Naive thymus-derived CD8-positive, alpha-beta T cell (primary cell): Measurements from ENCODE around the gene ZDHHC5. TPM values are rescaled to one million over a fixed set of nuclear protein-coding genes. Genes with fewer than 3 reads are reported as not detected.

Experiments
- ATAC-seq, 2 donors: fragments of 150-1000 bp; cut with Tn5 transposase in 1 of 2; sonication (Bioruptor Pico), chemical (Tn5 transposase) in 1 of 2; 1 replicate in 1 of 2; 2 replicates in 1 of 2; pipeline ENCODE4 v1.10.0; 2021; ENCODE audit warnings: mild to moderate bottlenecking in 2 of 2, moderate library complexity in 2 of 2
- POLR2A ChIA-PET: fragments of 350-600 bp; sonication (Branson Sonifier 250); formaldehyde crosslinking; loops from one replicate; lab custom pipeline; 2021; ENCODE audit warnings: antibody characterized with exemption; lab: Charles Lee
- DNase-seq, 10 donors: peaks; one replicate each; pipeline versions ENCODE4 v3.0.0 to v3.0.0-alpha.2; 2020 to 2022
- H3K27ac Mint-ChIP-seq, 10 donors: one replicate each; pipeline ENCODE4 v1.8.0; 2020 to 2022; ENCODE audit warnings: mild to moderate bottlenecking in 10 of 10, mixed read lengths in 10 of 10, moderate library complexity in 4 of 10, inconsistent platforms in 1 of 10
- H3K27me3 Mint-ChIP-seq, 5 donors: one replicate each; pipeline ENCODE4 v1.8.0; 2021 to 2022; ENCODE audit warnings: mixed read lengths in 5 of 5
- H3K36me3 Mint-ChIP-seq, 3 donors: one replicate each; pipeline ENCODE4 v1.8.0; 2020 to 2022; ENCODE audit warnings: mixed read lengths in 3 of 3, mild to moderate bottlenecking in 2 of 3, inconsistent platforms in 1 of 3
- H3K4me1 Mint-ChIP-seq, 4 donors: one replicate each; pipeline ENCODE4 v1.8.0; 2021 to 2022; ENCODE audit warnings: mixed read lengths in 4 of 4
- H3K4me3 Mint-ChIP-seq, 10 donors: one replicate each; pipeline ENCODE4 v1.8.0; 2020 to 2022; ENCODE audit warnings: mild to moderate bottlenecking in 10 of 10, mixed read lengths in 10 of 10, moderate library complexity in 6 of 10, inconsistent platforms in 1 of 10
- H3K9me3 Mint-ChIP-seq, 9 donors: one replicate each; pipeline ENCODE4 v1.8.0; 2020 to 2022; ENCODE audit warnings: mixed read lengths in 9 of 9, mild to moderate bottlenecking in 3 of 9, inconsistent platforms in 1 of 9, moderate library complexity in 1 of 9
- polyA plus RNA-seq, 3 donors: library from polyadenylated mRNA; unstranded; fragments of 300-500 nt; fragmentation: Illumina TruSeq; gene quantifications; one replicate each; pipeline ENCODE4 v1.2.3, GENCODE V29; 2021
- total RNA-seq, 8 experiments: library from RNA in 2 of 8; stranded (reverse) in 2 of 8; gene quantifications; one replicate each; pipeline ENCODE4 v1.2.3 and lab custom pipeline; 2021 to 2026

Gene ZDHHC5
- total and polyA plus RNA-seq, 5 experiments from 2014 or later, result 25.0 to 78.8 (median 43.4) TPM

GRCh38 chr11:57653163-57653562 lies 14.8 kb upstream of the ZDHHC5 start:
- ATAC-seq, result no peak
- H3K36me3 Mint-ChIP-seq, result peaks cover 0 to under 1% (median 0%) of the 10 kb centered on the region in 3 donors
- H3K27me3 Mint-ChIP-seq, result peaks cover 1 to 13% (median 8%) of the 10 kb centered on the region in 5 donors
- peaks cover 20 to 52% (median 48%) of the 10 kb centered on the region in 4 donors for H3K4me1 Mint-ChIP-seq
- no peak for DNase-seq
- peak overlapping the region in 6 of 10 donors; percentile 10 to 54 (median 40) for H3K4me3 Mint-ChIP-seq
- POLR2A ChIA-PET, result interaction anchor here (0.7 to 1.2 kb wide), 2 partner anchors 10 to 80 kb away, joined by 4 read pairs; no protein-coding TSS in a partner anchor
- no peaks in the 10 kb centered on the region for H3K9me3 Mint-ChIP-seq
- H3K27ac Mint-ChIP-seq, result peak overlapping the region; percentile 10 to 92 (median 50)

- H3K9me3 Mint-ChIP-seq, result no peaks in the 10 kb centered on the region
- peaks cover 0 to 27% (median 10%) of the 10 kb centered on the region in 3 donors for H3K36me3 Mint-ChIP-seq
- POLR2A ChIA-PET, result interaction anchor here (0.7 to 3.3 kb wide), 6 partner anchors 11 to 138 kb away, joined by 3 to 27 read pairs (median 5); partner anchors contain the start of genes SELENOH and ZDHHC5
- no peak for ATAC-seq
- H3K27me3 Mint-ChIP-seq, result no peaks in the 10 kb centered on the region
- peaks cover 17 to 50% (median 35%) of the 10 kb centered on the region in 4 donors for H3K4me1 Mint-ChIP-seq
- H3K4me3 Mint-ChIP-seq, result peak overlapping the region; percentile 51 to 100 (median 98)
- H3K27ac Mint-ChIP-seq, result peak overlapping the region; percentile 94 to 99 (median 96)
- DNase-seq, result no peak
Measured at GRCh38 chr11:57656885-57657193, 11.1 kb upstream of the ZDHHC5 start.

DNA sequence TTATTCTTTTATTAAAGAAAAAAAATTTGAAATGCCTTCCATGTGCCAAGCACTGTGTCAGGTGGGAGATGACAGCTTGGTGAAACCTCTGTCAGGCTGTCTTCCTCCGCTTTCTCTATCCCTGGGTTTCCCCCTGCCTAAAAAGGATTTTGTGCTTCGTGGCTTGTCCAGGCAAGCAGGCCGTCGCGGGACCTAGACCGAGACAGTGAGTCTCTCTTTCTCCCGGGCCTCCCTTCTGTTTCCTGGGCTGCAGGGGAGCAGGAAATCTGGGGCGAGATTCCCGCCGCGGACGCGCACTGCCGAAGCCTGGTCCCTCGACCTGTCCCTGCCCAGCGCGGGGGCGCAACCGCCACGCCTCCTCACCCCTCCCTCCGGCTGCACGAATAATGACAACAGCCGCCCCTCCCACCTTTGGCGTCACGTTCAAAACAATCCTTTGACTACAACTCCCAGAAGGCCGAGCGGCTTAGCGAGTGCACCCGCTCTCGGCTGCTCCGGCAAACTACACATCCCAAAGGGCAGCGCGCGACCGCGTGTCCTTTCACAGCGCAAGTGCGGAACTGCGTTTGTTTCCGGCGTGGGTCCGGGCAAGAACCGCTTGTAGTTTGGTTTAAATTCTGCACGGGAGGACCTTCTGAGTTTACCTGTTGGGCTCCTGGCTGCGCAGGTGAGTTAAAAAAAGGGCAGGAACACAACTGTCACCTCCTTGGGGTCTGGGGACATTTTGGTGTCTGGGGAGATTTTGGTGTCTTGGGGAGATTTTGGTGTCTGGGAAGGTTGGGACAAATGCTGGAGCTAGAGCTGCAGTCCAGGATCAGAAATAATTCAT lies 10.5 kb upstream of the ZDHHC5 start, which contains the start of gene CLP1:
Gene CLP1, plus strand, starts transcription at position 569 of the 829 bp plus-strand sequence. CDS start 1,715 bp downstream, outside the sequence.
- Mint-ChIP-seq H3K27me3 (no peaks in the 10 kb centered on the region), H3K4me3 (peak within 1 kb of the TSS; percentile 90 to 100 (median 98)), H3K4me1 (peaks cover 17 to 49% (median 37%) of the 10 kb centered on the region in 4 donors), H3K9me3 (no peaks in the 10 kb centered on the region), H3K27ac (peak within 1 kb of the TSS; percentile 94 to 99 (median 96)), H3K36me3 (peaks cover 0 to 33% (median 13%) of the 10 kb centered on the region in 3 donors)
- POLR2A ChIA-PET, result interaction anchor here (0.7 to 3.3 kb wide), 6 partner anchors 10 to 138 kb away, joined by 3 to 27 read pairs (median 5); partner anchors contain the start of genes SELENOH and ZDHHC5
- peak; percentile 95 for ATAC-seq
- peak; percentile 94 to 99 (median 98) for DNase-seq

GRCh38 chr11:57658023-57658361 lies 9.9 kb upstream of the ZDHHC5 start:
- peak in 1 of 2 donors; percentile 42 for ATAC-seq
- peaks cover 17 to 47% (median 38%) of the 10 kb centered on the region in 4 donors for H3K4me1 Mint-ChIP-seq
- H3K27me3 Mint-ChIP-seq, result no peaks in the 10 kb centered on the region
- no peak for DNase-seq
- POLR2A ChIA-PET, result interaction anchor here (1.0 to 3.3 kb wide), 3 partner anchors 10 to 126 kb away, joined by 4 to 27 read pairs (median 12); partner anchors contain the start of genes SELENOH and ZDHHC5
- H3K36me3 Mint-ChIP-seq, result peaks cover 0 to 37% (median 14%) of the 10 kb centered on the region in 3 donors
- peak overlapping the region; percentile 94 to 99 (median 96) for H3K27ac Mint-ChIP-seq
- no peaks in the 10 kb centered on the region for H3K9me3 Mint-ChIP-seq
- peak overlapping the region; percentile 90 to 100 (median 98) for H3K4me3 Mint-ChIP-seq

GRCh38 chr11:57659669-57660068 lies 8.2 kb upstream of the ZDHHC5 start:
- no peak for ATAC-seq
- H3K27me3 Mint-ChIP-seq, result no peaks in the 10 kb centered on the region
- H3K4me3 Mint-ChIP-seq, result peak overlapping the region in 1 of 10 donors; percentile 47
- no peak for DNase-seq
- peaks cover 15 to 43% (median 34%) of the 10 kb centered on the region in 4 donors for H3K4me1 Mint-ChIP-seq
- no peak overlapping the region for H3K27ac Mint-ChIP-seq
- peaks cover 0 to 37% (median 14%) of the 10 kb centered on the region in 3 donors for H3K36me3 Mint-ChIP-seq
- H3K9me3 Mint-ChIP-seq, result no peaks in the 10 kb centered on the region
- POLR2A ChIA-PET, result interaction anchor here (0.5 kb wide), 1 partner anchor 30 kb away, joined by 4 read pairs; no protein-coding TSS in a partner anchor

DNA sequence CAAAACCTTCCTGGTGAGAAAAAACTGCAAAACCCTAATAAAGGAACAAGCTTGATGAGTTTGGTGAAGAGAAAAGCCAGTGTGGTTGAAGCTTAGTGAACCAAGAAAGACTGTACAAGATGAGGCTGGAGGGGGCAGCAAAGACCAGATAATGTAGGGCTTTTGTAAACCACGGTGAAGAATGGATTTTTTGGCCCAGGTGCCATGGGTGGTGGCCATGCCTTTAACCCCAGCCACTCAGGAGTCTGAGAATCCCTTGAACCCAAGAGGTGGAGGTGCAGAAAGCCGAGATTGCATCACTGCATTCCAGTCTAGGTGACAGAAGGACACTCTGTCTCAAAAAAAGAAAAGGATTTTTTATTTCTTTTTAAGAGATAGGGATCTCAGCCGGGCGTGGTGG lies 5.0 kb upstream of the ZDHHC5 start:
- Mint-ChIP-seq H3K9me3 (peaks cover 0 to 3% (median 0%) of the 10 kb centered on the region in 9 donors), H3K27me3 (no peaks in the 10 kb centered on the region), H3K4me3 (peak overlapping the region in 1 of 10 donors; percentile 20), H3K27ac (peak overlapping the region in 1 of 10 donors; percentile 24), H3K4me1 (peaks cover 20 to 52% (median 33%) of the 10 kb centered on the region in 4 donors), H3K36me3 (peaks cover 0 to 37% (median 14%) of the 10 kb centered on the region in 3 donors)
- ATAC-seq (no peak), DNase-seq (no peak)
- POLR2A ChIA-PET, result interaction anchor here (1.2 kb wide), 1 partner anchor 79 kb away, joined by 3 read pairs; the partner anchor contains the start of gene SELENOH

- Mint-ChIP-seq H3K27ac (peak overlapping the region in 1 of 10 donors; percentile 17), H3K9me3 (peaks cover 0 to 3% (median 0%) of the 10 kb centered on the region in 9 donors), H3K36me3 (peaks cover 0 to 35% (median 14%) of the 10 kb centered on the region in 3 donors), H3K4me3 (peak overlapping the region in 1 of 10 donors; percentile 38), H3K4me1 (peaks cover 20 to 48% (median 28%) of the 10 kb centered on the region in 4 donors), H3K27me3 (no peaks in the 10 kb centered on the region)
- POLR2A ChIA-PET, result no interaction called here
- DNase-seq (no peak), ATAC-seq (no peak)
Measured at GRCh38 chr11:57663975-57664374, 3.9 kb upstream of the ZDHHC5 start.

DNA sequence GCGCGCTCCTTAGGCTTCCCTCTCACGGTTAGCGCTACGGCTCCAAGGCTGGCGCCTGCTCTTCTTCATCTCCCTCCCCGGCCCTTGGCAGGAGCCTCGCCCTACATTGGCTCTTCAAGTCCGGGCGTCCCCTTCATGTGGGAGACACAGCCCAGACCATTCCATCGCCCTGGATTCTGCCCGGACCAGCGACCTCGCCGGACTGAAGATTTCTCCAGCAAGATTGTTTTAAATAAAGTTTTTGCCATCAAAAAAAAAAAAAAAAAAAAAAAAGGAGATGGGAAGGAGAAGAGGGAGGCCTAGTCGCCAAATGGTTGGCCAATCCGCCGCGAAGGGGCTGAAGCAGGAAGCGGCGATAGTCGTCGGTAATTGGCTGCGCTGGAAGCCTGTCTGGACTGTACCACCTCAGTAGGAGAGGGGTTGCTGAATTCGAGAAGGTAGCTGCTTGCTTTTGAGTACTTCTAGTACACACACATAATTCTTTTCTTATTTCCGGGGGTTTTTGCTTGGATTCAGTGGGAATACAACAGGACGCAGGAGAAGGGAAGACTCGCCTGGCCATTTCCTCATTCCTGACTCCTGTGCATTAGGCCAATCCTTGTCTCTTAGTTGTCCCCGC lies 688 bp upstream of the ZDHHC5 start:
- DNase-seq (peak; percentile 80 to 99 (median 95)), ATAC-seq (peak; percentile 71 to 73)
- Mint-ChIP-seq H3K4me1 (peaks cover 28 to 53% (median 52%) of the 10 kb centered on the region in 4 donors), H3K27me3 (no peaks in the 10 kb centered on the region), H3K9me3 (peaks cover 0 to 3% (median 0%) of the 10 kb centered on the region in 9 donors), H3K4me3 (peak overlapping the region; percentile 88 to 97 (median 92)), H3K27ac (peak overlapping the region; percentile 98 to 100 (median 99)), H3K36me3 (peaks cover 0 to 20% (median 3%) of the 10 kb centered on the region in 3 donors)
- POLR2A ChIA-PET, result interaction anchor here (0.7 to 2.8 kb wide), 13 partner anchors 10 to 911 kb away, joined by 3 to 27 read pairs (median 5); partner anchors contain the start of genes CLP1, LPXN and SELENOH

DNA sequence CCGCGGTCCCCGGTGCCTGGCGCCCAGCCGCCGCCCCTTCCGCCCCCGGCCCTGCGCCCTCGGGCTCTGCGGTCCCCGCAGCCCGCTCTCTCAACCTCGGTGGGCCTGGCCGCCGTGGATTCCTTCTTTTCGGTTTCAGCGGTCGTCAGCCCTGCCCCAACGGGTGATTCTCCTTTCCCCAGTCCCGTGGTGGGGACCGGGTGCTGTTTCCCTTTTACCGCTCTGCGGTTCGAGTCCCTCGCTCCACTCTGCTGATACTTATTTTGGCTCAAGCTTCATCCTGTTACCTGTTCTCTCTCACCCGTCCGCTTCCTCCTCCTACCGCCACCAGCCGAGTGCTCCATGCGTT lies 494 bp downstream of the ZDHHC5 start:
- H3K4me1 Mint-ChIP-seq, result peaks cover 38 to 60% (median 57%) of the 10 kb centered on the region in 4 donors
- H3K27me3 Mint-ChIP-seq, result no peaks in the 10 kb centered on the region
- POLR2A ChIA-PET, result interaction anchor here (0.6 to 2.8 kb wide), 6 partner anchors 11 to 154 kb away, joined by 3 to 27 read pairs (median 4); partner anchors contain the start of genes CLP1, MED19, SELENOH and TMX2
- H3K9me3 Mint-ChIP-seq, result peaks cover 0 to 3% (median 0%) of the 10 kb centered on the region in 9 donors
- DNase-seq (peak in 3 of 10 donors; percentile 32 to 68 (median 47)), ATAC-seq (peak in 1 of 2 donors; percentile 13)
- H3K36me3 Mint-ChIP-seq, result peaks cover 0 to 25% (median 6%) of the 10 kb centered on the region in 3 donors
- H3K4me3 Mint-ChIP-seq, result peak overlapping the region; percentile 88 to 97 (median 92)
- H3K27ac Mint-ChIP-seq, result peak overlapping the region; percentile 92 to 100 (median 99)

- DNase-seq, result no peak
- peaks cover 36 to 85% (median 83%) of the 10 kb centered on the region in 4 donors for H3K4me1 Mint-ChIP-seq
- POLR2A ChIA-PET, result interaction anchor here (0.7 kb wide), 1 partner anchor 32 kb away, joined by 3 read pairs; no protein-coding TSS in a partner anchor
- ATAC-seq, result no peak
- H3K27me3 Mint-ChIP-seq, result no peaks in the 10 kb centered on the region
- H3K9me3 Mint-ChIP-seq, result no peaks in the 10 kb centered on the region
- H3K36me3 Mint-ChIP-seq, result peaks cover 0 to 75% (median 12%) of the 10 kb centered on the region in 3 donors
- peak overlapping the region in 7 of 10 donors; percentile 2 to 57 (median 46) for H3K4me3 Mint-ChIP-seq
- peak overlapping the region in 7 of 10 donors; percentile 6 to 65 (median 46) for H3K27ac Mint-ChIP-seq
Measured at GRCh38 chr11:57674251-57674650, 6.3 kb downstream of the ZDHHC5 start.

- Mint-ChIP-seq H3K4me1 (peaks cover 34 to 86% (median 79%) of the 10 kb centered on the region in 4 donors), H3K36me3 (peaks cover 0 to 76% (median 12%) of the 10 kb centered on the region in 3 donors), H3K27ac (peak overlapping the region in 8 of 10 donors; percentile 4 to 86 (median 49)), H3K9me3 (no peaks in the 10 kb centered on the region), H3K4me3 (peak overlapping the region in 8 of 10 donors; percentile 4 to 46 (median 12)), H3K27me3 (no peaks in the 10 kb centered on the region)
- DNase-seq (no peak), ATAC-seq (no peak)
- POLR2A ChIA-PET, result no interaction called here
Measured at GRCh38 chr11:57675176-57675941, 7.4 kb downstream of the ZDHHC5 start.
